ENCODE data around the gene CMKLR1.

The CMKLR1 gene

DNA sequence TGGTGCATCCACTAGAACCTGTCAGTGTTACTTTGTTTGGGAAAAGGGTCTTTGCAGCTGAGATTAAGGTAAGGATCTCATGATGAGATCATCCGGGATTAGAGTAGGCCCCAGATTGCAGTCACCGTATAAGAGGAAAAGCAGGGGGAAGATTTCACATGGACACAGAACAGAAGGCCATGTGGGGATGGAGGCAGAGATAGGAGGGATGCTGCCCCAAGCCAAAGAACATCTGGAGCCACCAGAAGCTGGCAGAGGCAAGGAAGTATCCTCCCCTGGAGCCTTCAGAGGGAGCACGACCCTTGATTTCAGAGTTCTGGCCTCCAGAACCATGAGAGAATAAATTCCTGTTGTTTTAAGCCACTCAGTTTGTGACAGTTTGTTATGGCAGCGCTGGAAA lies 39.6 kb downstream of the CMKLR1 start:
- ChIA-PET CTCF (interaction anchor here (1.2 kb wide), 1 partner anchor 10 kb away, joined by 4 read pairs; no protein-coding TSS in a partner anchor), POLR2A (no interaction called here)
- no peaks in the 10 kb centered on the region for H3K9me3 ChIP-seq (ENCODE audit: control extremely low read depth in 1 of 5, control insufficient read depth in 4 of 5, insufficient read depth in 2 of 5, low read depth in 1 of 5, low read length in 4 of 5)
- no peaks in the 10 kb centered on the region for H3K27me3 ChIP-seq (replicated peaks in 2 of 5; ENCODE audit: control insufficient read depth in 4 of 5, insufficient read depth in 5 of 5, low read length in 4 of 5)
- no peak for DNase-seq
- H3K4me3 ChIP-seq (ENCODE audit: control insufficient read depth in 1 of 7, extremely low read depth in 1 of 7, insufficient read depth in 4 of 7, low read depth in 2 of 7, low read length in 6 of 7): no peak overlapping the region
- H3K4me1 ChIP-seq (ENCODE audit: control extremely low read depth in 1 of 4, control insufficient read depth in 4 of 4, insufficient read depth in 4 of 4, low read length in 3 of 4): peaks cover 3 to 34% (median 13%) of the 10 kb centered on the region in 4 experiments
- H3K36me3 ChIP-seq (ENCODE audit: control insufficient read depth in 4 of 4, insufficient read depth in 4 of 4, low read length in 3 of 4): no peaks in the 10 kb centered on the region
- 98% methylated on average over 3 of the region's 4 CpGs for WGBS (ENCODE audit: insufficient coverage)
- H3K27ac ChIP-seq (ENCODE audit: insufficient read depth in 1 of 2, low read depth in 1 of 2, low read length in 2 of 2, poor library complexity in 1 of 2, severe bottlenecking in 2 of 2): no peak overlapping the region

DNA sequence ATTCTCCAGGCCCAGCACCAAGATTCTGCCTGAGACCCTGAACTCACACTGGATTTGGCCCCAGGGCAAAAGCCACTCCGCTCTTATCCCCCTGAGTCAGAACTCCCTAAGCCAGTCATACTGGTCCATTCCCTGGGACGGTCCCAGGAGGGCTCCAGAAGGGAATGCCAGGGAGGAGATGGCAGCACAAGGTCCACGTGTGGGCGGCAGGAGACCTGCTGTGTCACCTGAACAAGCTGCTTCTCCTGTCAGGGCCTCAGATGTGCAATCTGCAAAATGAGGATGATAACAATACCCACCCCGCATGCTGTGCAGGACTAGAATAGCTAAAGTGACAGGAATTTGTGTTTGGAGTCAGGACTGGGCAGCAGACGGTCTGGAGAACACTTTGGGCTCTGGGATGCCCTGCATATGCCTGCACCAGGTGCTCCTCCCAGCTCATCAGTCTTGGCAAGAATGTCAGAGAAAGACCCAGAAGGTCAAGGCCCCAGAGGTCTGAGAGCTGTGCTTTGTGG lies 40.3 kb downstream of the CMKLR1 start:
- DNase-seq: no peak
- Histone ChIP-seq H3K27ac (ENCODE audit: insufficient read depth in 1 of 2, low read depth in 1 of 2, low read length in 2 of 2, poor library complexity in 1 of 2, severe bottlenecking in 2 of 2) (no peak overlapping the region), H3K36me3 (ENCODE audit: control insufficient read depth in 4 of 4, insufficient read depth in 4 of 4, low read length in 3 of 4) (no peaks in the 10 kb centered on the region), H3K9me3 (ENCODE audit: control extremely low read depth in 1 of 5, control insufficient read depth in 4 of 5, insufficient read depth in 2 of 5, low read depth in 1 of 5, low read length in 4 of 5) (no peaks in the 10 kb centered on the region), H3K4me3 (ENCODE audit: control insufficient read depth in 1 of 7, extremely low read depth in 1 of 7, insufficient read depth in 4 of 7, low read depth in 2 of 7, low read length in 6 of 7) (no peak overlapping the region), H3K4me1 (ENCODE audit: control extremely low read depth in 1 of 4, control insufficient read depth in 4 of 4, insufficient read depth in 4 of 4, low read length in 3 of 4) (peaks cover 3 to 27% (median 12%) of the 10 kb centered on the region in 4 experiments), H3K27me3 (replicated peaks in 2 of 5; ENCODE audit: control insufficient read depth in 4 of 5, insufficient read depth in 5 of 5, low read length in 4 of 5) (no peaks in the 10 kb centered on the region)
- WGBS (ENCODE audit: insufficient coverage): 97% methylated on average over 5 of the region's 6 CpGs
- CTCF ChIA-PET: interaction anchor here (1.1 to 1.2 kb wide), 2 partner anchors 10 to 40 kb away, joined by 3 to 4 read pairs; no protein-coding TSS in a partner anchor
- POLR2A ChIA-PET: no interaction called here

- CTCF ChIA-PET: interaction anchor here (1.0 to 1.2 kb wide), 4 partner anchors 9 to 39 kb away, joined by 3 to 5 read pairs (median 4); no protein-coding TSS in a partner anchor
- Histone ChIP-seq H3K4me3 (ENCODE audit: control insufficient read depth in 1 of 7, extremely low read depth in 1 of 7, insufficient read depth in 4 of 7, low read depth in 2 of 7, low read length in 6 of 7) (no peak overlapping the region), H3K4me1 (ENCODE audit: control extremely low read depth in 1 of 4, control insufficient read depth in 4 of 4, insufficient read depth in 4 of 4, low read length in 3 of 4) (peaks cover 3 to 29% (median 12%) of the 10 kb centered on the region in 4 experiments), H3K36me3 (ENCODE audit: control insufficient read depth in 4 of 4, insufficient read depth in 4 of 4, low read length in 3 of 4) (no peaks in the 10 kb centered on the region), H3K9me3 (ENCODE audit: control extremely low read depth in 1 of 5, control insufficient read depth in 4 of 5, insufficient read depth in 2 of 5, low read depth in 1 of 5, low read length in 4 of 5) (no peaks in the 10 kb centered on the region), H3K27ac (ENCODE audit: insufficient read depth in 1 of 2, low read depth in 1 of 2, low read length in 2 of 2, poor library complexity in 1 of 2, severe bottlenecking in 2 of 2) (no peak overlapping the region), H3K27me3 (replicated peaks in 2 of 5; ENCODE audit: control insufficient read depth in 4 of 5, insufficient read depth in 5 of 5, low read length in 4 of 5) (no peaks in the 10 kb centered on the region)
- WGBS (ENCODE audit: insufficient coverage): 90% methylated on average over 5 of the region's 6 CpGs
- POLR2A ChIA-PET: no interaction called here
- DNase-seq: no peak
These were observed 41.0 kb downstream of the CMKLR1 start for GRCh38 chr12:108297895-108298760.

GRCh38 chr12:108297424-108297823 lies 41.7 kb downstream of the CMKLR1 start:
- ChIA-PET CTCF (interaction anchor here (1.0 to 1.1 kb wide), 2 partner anchors 10 kb away, joined by 3 to 5 read pairs; no protein-coding TSS in a partner anchor), POLR2A (no interaction called here)
- Histone ChIP-seq H3K9me3 (ENCODE audit: control extremely low read depth in 1 of 5, control insufficient read depth in 4 of 5, insufficient read depth in 2 of 5, low read depth in 1 of 5, low read length in 4 of 5) (no peaks in the 10 kb centered on the region), H3K36me3 (ENCODE audit: control insufficient read depth in 4 of 4, insufficient read depth in 4 of 4, low read length in 3 of 4) (no peaks in the 10 kb centered on the region), H3K4me1 (ENCODE audit: control extremely low read depth in 1 of 4, control insufficient read depth in 4 of 4, insufficient read depth in 4 of 4, low read length in 3 of 4) (peaks cover 3 to 27% (median 10%) of the 10 kb centered on the region in 4 experiments), H3K27ac (ENCODE audit: insufficient read depth in 1 of 2, low read depth in 1 of 2, low read length in 2 of 2, poor library complexity in 1 of 2, severe bottlenecking in 2 of 2) (no peak overlapping the region), H3K4me3 (ENCODE audit: control insufficient read depth in 1 of 7, extremely low read depth in 1 of 7, insufficient read depth in 4 of 7, low read depth in 2 of 7, low read length in 6 of 7) (no peak overlapping the region), H3K27me3 (replicated peaks in 2 of 5; ENCODE audit: control insufficient read depth in 4 of 5, insufficient read depth in 5 of 5, low read length in 4 of 5) (no peaks in the 10 kb centered on the region)
- WGBS (ENCODE audit: insufficient coverage): no CpG with 5 or more reads among the region's 2 CpGs
- DNase-seq: no peak

DNA sequence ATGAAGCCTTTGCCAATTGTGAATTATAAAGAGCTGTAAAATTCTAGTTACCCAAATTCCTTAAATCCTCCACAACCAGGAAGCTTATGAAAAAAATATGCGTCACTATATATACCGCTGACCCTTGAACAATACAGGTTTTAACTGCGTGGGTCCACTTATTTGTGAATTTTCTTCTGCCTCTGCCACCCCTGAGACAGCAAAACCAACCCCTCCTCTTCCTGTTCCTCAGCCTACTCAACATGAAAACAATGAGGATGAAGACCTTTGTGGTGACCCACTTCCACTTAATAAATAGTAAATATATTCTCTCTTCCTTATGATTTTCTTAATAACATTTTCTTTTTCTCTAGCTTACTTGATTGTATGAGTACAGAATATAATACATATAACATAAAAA lies 42.2 kb downstream of the CMKLR1 start:
- CTCF ChIA-PET: interaction anchor here (2.1 to 2.9 kb wide), 2 partner anchors 10 to 18 kb away, joined by 5 to 14 read pairs; no protein-coding TSS in a partner anchor
- H3K27me3 ChIP-seq (replicated peaks in 2 of 5; ENCODE audit: control insufficient read depth in 4 of 5, insufficient read depth in 5 of 5, low read length in 4 of 5): no peaks in the 10 kb centered on the region
- peak in 2 of 3 donors; percentile 31 to 56 for DNase-seq
- WGBS (ENCODE audit: insufficient coverage): 30% methylated on average over 3 of the region's 3 CpGs
- H3K9me3 ChIP-seq (ENCODE audit: control extremely low read depth in 1 of 5, control insufficient read depth in 4 of 5, insufficient read depth in 2 of 5, low read depth in 1 of 5, low read length in 4 of 5): no peaks in the 10 kb centered on the region
- H3K4me1 ChIP-seq (ENCODE audit: control extremely low read depth in 1 of 4, control insufficient read depth in 4 of 4, insufficient read depth in 4 of 4, low read length in 3 of 4): peaks cover 3 to 25% (median 7%) of the 10 kb centered on the region in 4 experiments
- H3K36me3 ChIP-seq (ENCODE audit: control insufficient read depth in 4 of 4, insufficient read depth in 4 of 4, low read length in 3 of 4): no peaks in the 10 kb centered on the region
- no peak overlapping the region for H3K27ac ChIP-seq (ENCODE audit: insufficient read depth in 1 of 2, low read depth in 1 of 2, low read length in 2 of 2, poor library complexity in 1 of 2, severe bottlenecking in 2 of 2)
- no peak overlapping the region for H3K4me3 ChIP-seq (ENCODE audit: control insufficient read depth in 1 of 7, extremely low read depth in 1 of 7, insufficient read depth in 4 of 7, low read depth in 2 of 7, low read length in 6 of 7)
- POLR2A ChIA-PET: interaction anchor here (0.6 kb wide), 1 partner anchor 13 kb away, joined by 4 read pairs; no protein-coding TSS in a partner anchor

GRCh38 chr12:108295641-108296040 lies 43.5 kb downstream of the CMKLR1 start:
- H3K36me3 ChIP-seq (ENCODE audit: control insufficient read depth in 4 of 4, insufficient read depth in 4 of 4, low read length in 3 of 4): no peaks in the 10 kb centered on the region
- H3K4me3 ChIP-seq (ENCODE audit: control insufficient read depth in 1 of 7, extremely low read depth in 1 of 7, insufficient read depth in 4 of 7, low read depth in 2 of 7, low read length in 6 of 7): no peak overlapping the region
- no peaks in the 10 kb centered on the region for H3K9me3 ChIP-seq (ENCODE audit: control extremely low read depth in 1 of 5, control insufficient read depth in 4 of 5, insufficient read depth in 2 of 5, low read depth in 1 of 5, low read length in 4 of 5)
- H3K27me3 ChIP-seq (replicated peaks in 2 of 5; ENCODE audit: control insufficient read depth in 4 of 5, insufficient read depth in 5 of 5, low read length in 4 of 5): no peaks in the 10 kb centered on the region
- ChIA-PET POLR2A (interaction anchor here (0.6 to 0.9 kb wide), 2 partner anchors 12 to 18 kb away, joined by 3 to 4 read pairs; no protein-coding TSS in a partner anchor), CTCF (interaction anchor here (1.1 to 2.9 kb wide), 4 partner anchors 8 to 19 kb away, joined by 4 to 14 read pairs (median 4); no protein-coding TSS in a partner anchor)
- no peak overlapping the region for H3K27ac ChIP-seq (ENCODE audit: insufficient read depth in 1 of 2, low read depth in 1 of 2, low read length in 2 of 2, poor library complexity in 1 of 2, severe bottlenecking in 2 of 2)
- DNase-seq: no peak
- 94% methylated on average over 4 of the region's 8 CpGs for WGBS (ENCODE audit: insufficient coverage)
- peaks cover 3 to 25% (median 7%) of the 10 kb centered on the region in 4 experiments for H3K4me1 ChIP-seq (ENCODE audit: control extremely low read depth in 1 of 4, control insufficient read depth in 4 of 4, insufficient read depth in 4 of 4, low read length in 3 of 4)

Measured in common myeloid progenitor, CD34-positive (primary cell).